ENCODE data around the gene ZNF616.

The ZNF616 gene

DNA sequence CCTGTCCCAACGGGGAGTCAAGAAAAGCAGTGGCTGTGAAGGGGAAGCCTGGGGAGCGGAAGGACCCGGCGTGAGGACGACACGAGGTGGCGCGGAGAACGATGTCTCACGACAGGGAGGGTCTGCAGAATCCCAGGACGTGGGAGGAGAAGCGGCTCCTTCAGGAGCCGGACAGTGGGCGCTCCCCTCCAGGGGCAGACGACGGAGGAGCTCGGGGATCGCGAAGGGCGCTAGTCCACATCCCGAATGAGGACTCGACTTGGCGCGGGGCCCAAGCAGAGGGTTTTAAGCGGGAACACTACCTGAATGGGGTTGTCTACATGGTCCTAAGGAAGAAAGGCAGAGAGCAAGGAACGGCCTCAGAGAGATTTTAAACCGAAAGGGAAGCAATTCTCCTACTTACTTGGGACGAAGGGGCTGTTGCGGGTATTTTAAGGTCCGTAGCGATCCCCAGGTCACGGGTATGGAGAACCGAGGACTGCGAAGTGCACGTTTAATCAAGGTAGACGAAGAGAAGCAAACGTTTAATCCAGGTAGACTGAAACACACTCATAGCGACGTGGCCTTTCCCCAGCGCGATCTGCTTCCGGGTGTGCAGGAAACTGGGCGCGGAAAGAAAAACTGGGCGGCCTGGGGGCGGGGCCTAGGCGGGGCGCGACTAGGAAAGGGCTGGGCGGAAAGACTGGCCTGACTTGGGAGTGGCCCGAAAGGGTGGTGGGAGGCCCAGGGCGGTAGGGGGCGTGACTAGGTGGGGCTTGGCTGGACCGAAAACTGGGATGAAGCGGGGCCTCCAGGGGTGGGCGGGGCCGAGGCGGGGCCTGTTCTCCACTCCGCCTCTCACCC is 44.3 kb downstream of the ZNF616 start, which contains the start of gene ZNF841:
Gene ZNF841 (minus strand): TSS at position 594 of the 843 bp plus-strand sequence. CDS start 10,964 bp downstream, outside the sequence.
- peak; percentile 89 for DNase-seq (ENCODE audit: extremely low spot score)
- ChIA-PET CTCF (no interaction called here), POLR2A (no interaction called here)
- TF ChIP-seq, protein P1, sequence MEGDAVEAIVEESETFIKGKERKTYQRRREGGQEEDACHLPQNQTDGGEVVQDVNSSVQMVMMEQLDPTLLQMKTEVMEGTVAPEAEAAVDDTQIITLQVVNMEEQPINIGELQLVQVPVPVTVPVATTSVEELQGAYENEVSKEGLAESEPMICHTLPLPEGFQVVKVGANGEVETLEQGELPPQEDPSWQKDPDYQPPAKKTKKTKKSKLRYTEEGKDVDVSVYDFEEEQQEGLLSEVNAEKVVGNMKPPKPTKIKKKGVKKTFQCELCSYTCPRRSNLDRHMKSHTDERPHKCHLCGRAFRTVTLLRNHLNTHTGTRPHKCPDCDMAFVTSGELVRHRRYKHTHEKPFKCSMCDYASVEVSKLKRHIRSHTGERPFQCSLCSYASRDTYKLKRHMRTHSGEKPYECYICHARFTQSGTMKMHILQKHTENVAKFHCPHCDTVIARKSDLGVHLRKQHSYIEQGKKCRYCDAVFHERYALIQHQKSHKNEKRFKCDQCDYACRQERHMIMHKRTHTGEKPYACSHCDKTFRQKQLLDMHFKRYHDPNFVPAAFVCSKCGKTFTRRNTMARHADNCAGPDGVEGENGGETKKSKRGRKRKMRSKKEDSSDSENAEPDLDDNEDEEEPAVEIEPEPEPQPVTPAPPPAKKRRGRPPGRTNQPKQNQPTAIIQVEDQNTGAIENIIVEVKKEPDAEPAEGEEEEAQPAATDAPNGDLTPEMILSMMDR (IDR thresholded peaks at IDR 0.05; ENCODE audit: control extremely low read depth, extremely low read depth, low read depth, missing control alignments): no peak

DNA sequence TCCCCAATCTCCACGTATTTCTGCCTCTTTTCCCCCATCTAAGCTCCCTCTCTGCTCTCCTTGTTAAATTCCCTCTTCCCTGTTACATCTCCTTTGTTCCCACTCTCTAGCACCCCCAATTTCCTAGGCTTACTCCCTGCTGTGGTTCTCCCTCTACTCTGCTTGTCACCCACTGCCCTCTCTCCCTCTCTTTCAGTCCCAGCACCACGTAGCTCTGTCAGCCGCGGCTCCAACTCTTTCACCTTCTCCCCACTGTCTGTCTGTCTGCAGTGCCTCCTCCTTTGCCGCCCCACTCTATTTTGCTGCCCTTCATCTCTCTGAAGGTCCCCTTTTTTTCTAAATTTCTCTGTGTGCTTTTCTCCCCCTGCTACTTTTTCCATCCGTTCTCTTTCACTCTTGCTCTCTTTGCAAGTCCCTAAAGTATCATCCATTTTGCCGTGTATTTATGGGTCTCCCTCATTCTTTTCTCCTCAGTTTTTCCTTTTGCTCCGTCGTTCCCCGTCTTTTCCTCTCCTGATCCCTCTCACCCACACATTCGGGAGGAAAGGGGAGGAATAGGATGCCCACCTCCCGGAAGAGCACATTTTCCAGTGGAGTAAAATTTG is 45.1 kb downstream of the ZNF616 start:
- CTCF ChIA-PET: no interaction called here
- POLR2A ChIA-PET: no interaction called here
- DNase-seq (ENCODE audit: extremely low spot score): no peak
- TF ChIP-seq, protein P1 (IDR thresholded peaks at IDR 0.05; ENCODE audit: control extremely low read depth, extremely low read depth, low read depth, missing control alignments): no peak

DNA sequence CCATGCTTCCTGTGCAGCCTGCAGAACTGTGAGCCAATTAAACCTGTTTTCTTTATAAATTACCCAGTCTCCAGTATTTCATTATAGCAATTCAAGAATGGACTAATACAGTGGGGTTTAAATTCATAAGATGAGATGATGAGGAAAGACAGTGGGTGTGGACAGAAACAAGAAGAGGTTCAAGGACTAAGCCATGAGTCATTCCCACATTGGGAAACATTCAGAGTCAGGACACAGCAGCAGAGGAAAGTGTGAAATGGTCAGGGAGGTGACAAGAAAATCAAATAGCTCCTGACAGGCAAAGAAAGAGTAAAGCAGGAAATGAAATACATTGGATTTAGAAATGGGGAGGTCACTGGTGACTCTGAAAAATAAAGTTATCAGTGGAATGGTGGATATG is 53.3 kb downstream of the ZNF616 start:
- ChIA-PET POLR2A (no interaction called here), CTCF (no interaction called here)
- no peak for DNase-seq (ENCODE audit: extremely low spot score)
- TF ChIP-seq, protein P1 (IDR thresholded peaks at IDR 0.05; ENCODE audit: control extremely low read depth, extremely low read depth, low read depth, missing control alignments): no peak

DNA sequence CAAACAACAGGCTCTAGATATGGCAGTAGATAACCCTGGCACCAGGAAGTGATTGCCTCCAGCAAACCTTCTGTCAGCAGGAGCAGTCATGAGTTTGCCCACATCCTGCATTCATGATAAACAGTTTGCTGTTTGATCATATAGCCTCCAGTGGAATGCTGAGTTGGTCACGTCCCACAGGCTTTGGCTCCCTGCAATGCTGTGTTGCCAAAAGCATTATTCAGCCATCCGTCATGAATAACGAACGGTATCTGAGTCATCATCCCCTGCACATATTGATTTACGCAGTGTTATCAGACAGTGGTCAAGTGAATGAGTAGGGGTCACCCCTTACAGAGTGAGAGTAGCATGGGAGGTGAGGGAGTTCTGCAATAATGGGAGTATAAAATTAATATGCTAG is 69.2 kb downstream of the ZNF616 start:
- TF ChIP-seq, protein P1 (IDR thresholded peaks at IDR 0.05; ENCODE audit: control extremely low read depth, extremely low read depth, low read depth, missing control alignments): no peak
- CTCF ChIA-PET: no interaction called here
- POLR2A ChIA-PET: no interaction called here
- DNase-seq (ENCODE audit: extremely low spot score): no peak

DNA sequence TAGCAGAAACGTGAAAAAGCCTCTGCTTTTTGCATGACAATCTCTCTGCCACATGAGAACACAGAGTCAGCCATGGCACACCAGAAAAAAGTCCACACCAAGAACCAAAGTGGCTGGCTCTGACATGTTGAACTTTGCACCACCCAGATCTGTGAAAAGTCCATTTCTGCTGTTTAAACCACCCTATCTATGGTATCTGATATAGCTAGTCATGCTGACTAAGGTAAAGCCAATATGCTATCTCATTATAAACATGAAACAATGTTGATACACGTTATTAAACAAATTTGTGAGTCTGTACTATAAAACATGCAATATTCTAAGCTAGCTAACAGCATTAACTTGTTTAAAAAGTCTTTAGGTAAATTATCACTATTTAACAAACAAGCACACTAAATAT is 70.1 kb downstream of the ZNF616 start:
- ChIA-PET POLR2A (no interaction called here), CTCF (no interaction called here)
- TF ChIP-seq, protein P1 (IDR thresholded peaks at IDR 0.05; ENCODE audit: control extremely low read depth, extremely low read depth, low read depth, missing control alignments): no peak
- DNase-seq (ENCODE audit: extremely low spot score): no peak

DNA sequence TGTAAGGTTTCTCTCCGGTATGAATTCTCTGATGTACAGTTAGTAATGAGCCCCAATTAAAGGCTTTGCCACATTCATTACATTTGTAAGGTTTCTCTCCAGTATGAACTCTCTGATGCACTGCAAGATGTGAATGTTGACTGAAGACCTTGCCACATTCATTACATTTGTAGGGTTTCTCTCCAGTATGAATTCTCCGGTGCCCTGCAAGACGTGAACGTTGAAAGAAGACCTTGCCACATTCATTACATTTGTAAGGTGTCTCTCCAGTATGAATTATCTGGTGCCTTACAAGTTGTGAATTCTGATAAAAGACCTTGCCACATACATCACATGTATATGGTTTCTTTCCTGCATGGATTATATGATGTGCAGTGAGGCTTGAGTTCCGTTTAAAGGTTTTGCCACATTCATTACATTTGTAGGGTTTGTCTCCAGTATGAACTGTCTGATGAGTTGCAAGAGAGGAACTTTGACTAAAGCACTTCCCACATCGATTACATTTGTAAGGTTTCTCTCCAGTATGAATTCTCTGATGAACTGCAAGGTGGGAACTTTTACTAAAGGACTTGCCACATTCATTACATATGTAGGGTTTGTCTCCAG is 73.4 kb downstream of the ZNF616 start:
- TF ChIP-seq, protein P1 (IDR thresholded peaks at IDR 0.05; ENCODE audit: control extremely low read depth, extremely low read depth, low read depth, missing control alignments): no peak
- ChIA-PET CTCF (no interaction called here), POLR2A (no interaction called here)
- no peak for DNase-seq (ENCODE audit: extremely low spot score)

All from GM10248 (cell line).